Astrocyte of the spinal cord (primary cell): ENCODE measurements around the gene BCAP31.

Source experiments
- DNase-seq: peaks from one replicate; pipeline ENCODE4 v3.0.0; 2011; ENCODE audit warnings: low read depth, low spot score
- H3K4me3 ChIP-seq: 2 replicates; pipeline ENCODE4 v1.5.1; 2011; ENCODE audit warnings: low read depth, mild to moderate bottlenecking, low read length, moderate library complexity
- in situ Hi-C: cut with HindIII; loops from 2 replicates; pipeline ENCODE4 v1.10.0; 2017; ENCODE audit warnings: low sequenced_read_pairs
- TF ChIP-seq, protein P1 (sequence below): IDR thresholded peaks from 2 replicates; pipeline ENCODE4 v1.5.1; 2012; ENCODE audit warnings: low read depth, mild to moderate bottlenecking, low read length, inconsistent platforms

Gene BCAP31

DNA sequence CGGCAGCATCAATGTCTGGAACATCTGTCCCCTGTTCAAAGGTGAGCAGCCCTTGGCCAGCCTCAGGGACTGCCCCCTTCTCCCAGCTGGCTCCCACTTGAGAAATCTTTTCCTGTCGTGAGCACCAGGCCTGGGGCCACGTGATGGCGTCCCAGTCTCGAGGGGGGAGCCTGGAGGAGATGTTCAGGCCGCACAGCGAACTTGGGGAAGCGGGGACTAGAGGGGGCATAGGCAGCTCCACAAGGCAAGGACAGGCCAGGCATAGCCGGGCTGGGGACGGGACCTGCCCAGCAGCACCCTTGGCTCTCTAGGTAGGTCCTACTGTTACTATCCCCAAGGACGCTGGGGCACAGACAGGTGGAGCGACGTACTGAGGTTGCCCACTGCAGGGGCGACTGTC, 33.7 kb downstream of the BCAP31 start:
- in situ Hi-C loops = no loop called here
- H3K4me3 ChIP-seq = no peak overlapping the region
- TF ChIP-seq, protein P1, sequence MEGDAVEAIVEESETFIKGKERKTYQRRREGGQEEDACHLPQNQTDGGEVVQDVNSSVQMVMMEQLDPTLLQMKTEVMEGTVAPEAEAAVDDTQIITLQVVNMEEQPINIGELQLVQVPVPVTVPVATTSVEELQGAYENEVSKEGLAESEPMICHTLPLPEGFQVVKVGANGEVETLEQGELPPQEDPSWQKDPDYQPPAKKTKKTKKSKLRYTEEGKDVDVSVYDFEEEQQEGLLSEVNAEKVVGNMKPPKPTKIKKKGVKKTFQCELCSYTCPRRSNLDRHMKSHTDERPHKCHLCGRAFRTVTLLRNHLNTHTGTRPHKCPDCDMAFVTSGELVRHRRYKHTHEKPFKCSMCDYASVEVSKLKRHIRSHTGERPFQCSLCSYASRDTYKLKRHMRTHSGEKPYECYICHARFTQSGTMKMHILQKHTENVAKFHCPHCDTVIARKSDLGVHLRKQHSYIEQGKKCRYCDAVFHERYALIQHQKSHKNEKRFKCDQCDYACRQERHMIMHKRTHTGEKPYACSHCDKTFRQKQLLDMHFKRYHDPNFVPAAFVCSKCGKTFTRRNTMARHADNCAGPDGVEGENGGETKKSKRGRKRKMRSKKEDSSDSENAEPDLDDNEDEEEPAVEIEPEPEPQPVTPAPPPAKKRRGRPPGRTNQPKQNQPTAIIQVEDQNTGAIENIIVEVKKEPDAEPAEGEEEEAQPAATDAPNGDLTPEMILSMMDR = no peak
- no peak for DNase-seq

DNA sequence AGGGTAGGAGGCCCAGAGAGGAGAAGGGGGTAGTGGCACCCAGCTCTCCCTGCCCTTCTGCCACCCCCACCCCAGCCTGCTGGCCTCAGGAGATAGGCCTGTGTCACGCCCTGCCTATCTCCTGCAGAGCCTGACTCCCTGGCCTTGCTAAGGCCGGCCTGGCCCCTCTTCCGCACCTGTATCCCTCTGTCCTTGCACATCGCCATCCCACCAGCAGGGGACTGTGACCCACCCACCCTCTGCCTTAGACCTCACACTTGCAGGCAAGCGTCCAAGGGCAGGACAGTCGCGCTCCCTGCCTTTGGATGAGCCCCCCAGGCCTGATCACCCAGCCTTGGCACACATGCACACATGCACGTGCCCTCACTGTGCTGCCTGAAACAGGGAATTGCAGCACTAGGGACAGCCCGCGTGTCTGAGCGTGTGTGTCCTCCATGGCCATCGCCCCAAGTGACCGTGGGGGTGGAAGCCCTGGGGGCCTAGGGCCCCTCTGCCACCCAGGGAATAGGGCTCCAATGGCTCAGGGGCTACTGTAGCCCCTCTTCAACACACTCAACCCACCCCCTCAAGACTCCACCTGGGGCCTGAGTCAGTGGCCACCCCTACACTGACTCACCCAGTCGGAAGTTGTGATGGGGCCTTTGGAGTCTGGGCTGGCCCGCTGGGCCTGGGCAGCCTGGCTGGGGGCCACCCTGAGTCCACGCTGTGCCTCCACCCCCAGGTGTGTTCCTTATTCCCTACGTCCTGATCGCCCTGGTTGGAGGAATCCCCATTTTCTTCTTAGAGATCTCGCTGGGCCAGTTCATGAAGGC, 34.3 kb downstream of the BCAP31 start:
- TF ChIP-seq, protein P1 = peak; percentile 4
- H3K4me3 ChIP-seq = peak overlapping the region; percentile 12
- no peak for DNase-seq
- in situ Hi-C loops = no loop called here

- DNase-seq = peak; percentile 27
- in situ Hi-C loops = no loop called here
- TF ChIP-seq, protein P1 = no peak
- peak overlapping the region; percentile 30 for H3K4me3 ChIP-seq
Measured at GRCh38 chrX:153688911-153689590, 35.1 kb downstream of the BCAP31 start.

DNA sequence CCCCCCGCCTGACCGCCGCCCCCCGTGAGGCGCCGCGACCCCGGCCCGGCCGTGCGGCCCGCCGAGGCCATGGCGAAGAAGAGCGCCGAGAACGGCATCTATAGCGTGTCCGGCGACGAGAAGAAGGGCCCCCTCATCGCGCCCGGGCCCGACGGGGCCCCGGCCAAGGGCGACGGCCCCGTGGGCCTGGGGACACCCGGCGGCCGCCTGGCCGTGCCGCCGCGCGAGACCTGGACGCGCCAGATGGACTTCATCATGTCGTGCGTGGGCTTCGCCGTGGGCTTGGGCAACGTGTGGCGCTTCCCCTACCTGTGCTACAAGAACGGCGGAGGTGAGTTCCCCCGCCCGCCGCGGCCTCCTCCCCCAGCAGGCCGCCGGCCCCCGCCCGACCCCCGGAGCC, 35.7 kb downstream of the BCAP31 start:
- peak overlapping the region; percentile 30 for H3K4me3 ChIP-seq
- in situ Hi-C loops = no loop called here
- TF ChIP-seq, protein P1 = no peak
- DNase-seq = no peak

- no peak overlapping the region for H3K4me3 ChIP-seq
- DNase-seq = no peak
- TF ChIP-seq, protein P1 = no peak
- in situ Hi-C loops = no loop called here
Measured at GRCh38 chrX:153688071-153688470, 36.1 kb downstream of the BCAP31 start.

DNA sequence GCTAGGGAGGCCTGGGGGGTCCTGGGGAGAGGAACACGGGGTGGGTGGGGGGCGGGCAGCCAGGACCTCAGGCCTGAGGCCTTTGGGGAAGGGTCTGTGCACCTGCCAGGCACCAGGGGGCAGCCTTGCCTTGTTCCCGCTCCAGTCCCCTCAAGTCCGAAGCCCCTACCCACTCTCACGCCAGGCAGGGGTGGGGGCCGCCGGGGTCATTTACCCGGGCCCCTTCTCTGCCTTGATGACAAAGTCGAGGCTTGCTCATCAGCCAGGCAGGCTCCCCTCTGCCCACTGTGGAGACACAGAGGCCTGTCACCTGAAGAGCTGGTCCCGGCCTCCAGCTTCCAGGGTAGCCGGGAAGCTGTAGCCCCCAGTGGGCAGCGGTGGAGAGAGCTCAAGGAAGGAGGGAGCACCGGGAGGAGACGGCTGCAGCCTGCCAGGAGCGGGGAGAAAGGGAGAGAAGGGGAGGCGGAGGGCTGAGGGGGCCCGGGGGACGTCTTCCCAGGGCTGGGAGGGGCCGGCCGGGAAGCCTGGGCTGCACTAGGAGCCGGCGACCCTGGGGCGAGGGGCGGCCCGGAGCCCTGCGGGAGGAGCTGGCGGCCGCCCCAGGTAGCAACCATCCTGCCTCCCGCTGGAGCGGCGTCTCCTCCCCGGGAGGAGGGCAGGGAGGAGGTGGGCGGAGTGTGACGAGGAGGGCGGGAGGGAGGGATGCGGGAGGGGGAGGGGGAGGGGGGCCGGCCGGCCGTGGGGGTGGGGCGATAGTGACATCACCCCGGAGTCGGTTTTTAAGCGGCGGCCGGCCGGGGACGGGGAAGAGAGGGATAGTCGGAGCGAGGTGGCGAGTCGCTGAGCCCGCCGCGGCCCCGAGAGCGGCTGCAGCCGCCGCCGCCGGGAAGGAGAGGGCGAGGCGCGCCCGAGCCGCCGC, 36.8 kb downstream of the BCAP31 start, which contains the start of gene SLC6A8:
TSS of gene SLC6A8 (plus strand) at position 806 of the 919 bp plus-strand sequence. CDS start 649 bp downstream, outside the sequence.
- in situ Hi-C loops = no loop called here
- H3K4me3 ChIP-seq = peak within 1 kb of the TSS; percentile 30

More for the DNA sequence above, 36.8 kb downstream of the BCAP31 start, which contains the start of gene SLC6A8:
- TF ChIP-seq, protein P1 = peak; percentile 48
- DNase-seq = peak; percentile 41
